NCI-H1436 (cell line): ENCODE measurements around the gene SPATA13.

Experiments used
- DNase-seq: peaks from one replicate; lab custom pipeline; 2025; lab: John Stamatoyannopoulos, UW

SPATA13 gene

DNA sequence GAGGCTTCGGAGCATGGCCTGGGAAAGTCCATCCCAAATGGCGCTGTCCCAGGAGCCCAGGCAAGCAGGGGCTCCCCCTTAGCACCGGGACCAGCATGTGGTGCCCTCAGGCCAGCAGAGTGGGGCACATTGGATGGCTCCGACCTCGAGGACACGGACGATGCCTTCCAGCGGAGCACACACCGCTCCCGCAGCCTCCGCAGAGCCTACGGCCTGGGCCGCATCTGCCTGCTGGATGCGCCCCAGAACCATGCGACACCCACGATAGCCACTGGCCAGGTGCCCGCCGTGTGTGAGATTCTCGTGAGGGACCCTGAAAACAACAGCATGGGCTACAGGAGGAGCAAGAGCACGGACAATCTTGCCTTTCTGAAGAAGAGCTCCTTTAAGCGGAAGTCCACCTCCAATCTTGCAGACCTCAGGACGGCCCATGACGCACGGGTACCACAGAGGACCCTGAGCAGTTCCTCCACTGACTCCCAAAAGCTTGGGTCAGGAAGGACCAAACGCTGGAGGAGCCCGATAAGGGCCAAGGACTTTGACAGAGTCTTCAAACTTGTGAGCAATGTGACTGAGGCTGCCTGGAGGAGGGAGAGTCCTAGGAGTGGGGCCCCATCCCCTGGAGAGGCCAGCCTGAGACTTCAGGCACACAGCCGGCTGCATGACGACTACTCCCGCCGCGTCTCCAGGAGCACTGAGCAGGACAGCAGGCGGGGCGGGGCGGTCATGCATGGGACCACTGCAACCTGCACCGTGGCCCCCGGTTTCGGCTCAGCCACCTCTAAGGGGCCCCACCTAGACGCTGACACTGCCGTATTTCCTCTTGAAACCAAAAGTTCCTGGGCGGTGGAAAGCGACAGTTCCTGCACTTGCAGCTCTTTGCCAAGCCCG lies 63.1 kb downstream of the SPATA13 start:
- no peak for DNase-seq

DNA sequence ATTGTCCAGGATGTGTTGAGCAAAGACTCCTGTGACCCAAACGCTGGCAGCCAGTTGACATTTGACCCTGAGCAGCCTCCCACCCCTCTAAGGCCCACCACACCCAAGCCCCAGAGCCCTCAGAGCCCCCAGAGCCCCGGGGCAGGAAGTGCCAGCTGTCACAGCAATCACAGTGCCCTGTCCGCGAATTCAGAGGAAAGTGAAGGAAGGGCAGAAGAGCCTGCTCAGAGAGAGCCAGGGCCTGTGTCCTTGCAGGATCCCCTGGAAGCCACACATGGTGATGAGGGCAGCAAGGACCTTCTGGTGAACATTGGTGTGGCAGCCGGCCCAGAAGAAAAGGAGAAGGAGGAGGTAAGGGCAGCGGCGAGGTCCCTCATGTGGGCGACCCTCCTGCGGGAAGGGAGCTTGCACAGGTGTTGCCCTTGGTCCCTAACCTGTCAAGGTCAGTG lies 63.7 kb downstream of the SPATA13 start:
- DNase-seq, result no peak

DNA sequence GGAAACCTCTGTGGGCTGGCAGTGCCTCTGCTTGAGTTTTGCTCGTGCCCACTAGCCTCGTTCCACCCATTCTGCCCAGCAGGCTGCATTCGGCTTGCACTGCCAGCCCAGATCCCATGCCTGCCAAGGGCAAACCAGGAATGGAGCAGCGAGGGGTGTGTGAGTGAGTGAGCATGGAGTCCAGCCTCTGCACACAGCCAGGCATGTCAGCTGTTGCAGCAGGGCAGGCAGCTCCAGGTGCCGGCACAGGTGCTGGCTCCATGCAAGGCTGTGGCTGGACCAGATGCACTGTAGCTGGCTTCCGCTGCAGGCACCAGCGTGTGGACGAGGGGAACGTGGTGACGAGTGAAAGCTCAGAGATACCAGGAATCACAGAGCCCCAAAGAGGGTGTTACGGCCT lies 64.5 kb downstream of the SPATA13 start:
- DNase-seq, result no peak

DNA sequence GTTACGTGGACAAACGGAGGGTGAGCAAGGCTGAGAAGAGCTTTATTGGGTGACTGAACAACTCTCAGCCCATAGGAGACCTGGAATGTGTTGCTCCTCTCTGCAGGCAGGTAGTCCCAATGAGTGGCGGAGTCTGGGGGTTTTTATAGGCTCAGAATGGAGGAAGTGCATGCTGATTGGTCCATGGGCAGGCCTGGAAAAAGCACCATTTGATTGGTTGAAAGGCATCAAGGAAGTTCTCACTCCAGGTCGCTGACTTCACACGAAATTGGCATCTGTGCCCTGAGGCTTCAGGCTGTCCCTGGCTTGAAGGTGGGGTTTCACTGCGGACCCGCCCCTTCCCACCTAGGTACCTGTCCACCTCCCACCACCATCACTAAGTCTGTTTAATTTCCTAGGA lies 65.4 kb downstream of the SPATA13 start:
- no peak for DNase-seq

DNA sequence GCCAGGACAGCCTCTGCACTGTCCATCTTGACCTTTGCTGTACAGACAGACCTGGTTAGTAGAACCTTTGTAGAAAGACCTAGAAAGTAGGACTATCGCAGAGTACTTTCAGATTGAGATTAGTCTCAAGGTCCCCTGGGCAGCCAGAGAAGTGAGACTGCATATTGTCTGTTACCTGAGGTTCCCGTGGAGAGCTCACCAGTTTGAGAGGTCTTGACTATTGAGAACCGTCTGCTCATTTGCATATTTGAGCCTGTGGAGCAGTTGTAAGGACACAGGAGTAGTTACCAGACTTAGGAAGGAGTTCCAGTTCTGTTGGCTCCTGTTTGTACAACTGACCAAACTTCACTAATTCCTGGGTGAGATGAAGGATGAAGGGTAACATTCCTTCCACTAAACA lies 66.2 kb downstream of the SPATA13 start:
- DNase-seq, result no peak

DNA sequence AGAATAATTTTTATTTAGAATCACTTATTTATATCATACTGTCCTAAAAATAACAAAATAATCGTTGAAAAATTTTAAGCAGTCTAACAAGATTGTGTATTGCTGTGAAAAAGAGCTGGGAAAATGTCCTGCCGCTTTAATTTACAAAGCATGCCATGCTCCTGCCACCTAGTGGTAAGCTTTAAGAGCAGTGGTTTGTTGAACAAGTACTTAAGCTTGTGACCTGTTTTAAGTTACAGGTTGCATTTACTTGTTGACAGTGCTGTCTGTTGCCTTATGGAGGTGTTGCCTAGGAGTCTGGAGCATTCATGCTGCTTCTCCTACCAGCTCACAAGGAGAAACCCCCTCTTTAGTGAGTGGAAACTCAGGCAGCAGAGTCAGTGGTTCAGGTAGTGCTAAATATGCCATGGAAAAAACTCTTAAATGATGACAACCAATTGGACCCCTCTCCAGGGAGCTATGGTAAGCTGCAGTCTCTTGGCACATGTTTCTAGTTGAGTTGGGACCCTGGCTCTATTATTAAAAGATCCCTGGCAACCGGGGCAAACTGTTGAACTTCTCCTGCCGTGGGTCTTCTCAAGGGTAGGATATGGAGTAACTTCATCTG lies 68.4 kb downstream of the SPATA13 start:
- DNase-seq, result peak; percentile 23

DNA sequence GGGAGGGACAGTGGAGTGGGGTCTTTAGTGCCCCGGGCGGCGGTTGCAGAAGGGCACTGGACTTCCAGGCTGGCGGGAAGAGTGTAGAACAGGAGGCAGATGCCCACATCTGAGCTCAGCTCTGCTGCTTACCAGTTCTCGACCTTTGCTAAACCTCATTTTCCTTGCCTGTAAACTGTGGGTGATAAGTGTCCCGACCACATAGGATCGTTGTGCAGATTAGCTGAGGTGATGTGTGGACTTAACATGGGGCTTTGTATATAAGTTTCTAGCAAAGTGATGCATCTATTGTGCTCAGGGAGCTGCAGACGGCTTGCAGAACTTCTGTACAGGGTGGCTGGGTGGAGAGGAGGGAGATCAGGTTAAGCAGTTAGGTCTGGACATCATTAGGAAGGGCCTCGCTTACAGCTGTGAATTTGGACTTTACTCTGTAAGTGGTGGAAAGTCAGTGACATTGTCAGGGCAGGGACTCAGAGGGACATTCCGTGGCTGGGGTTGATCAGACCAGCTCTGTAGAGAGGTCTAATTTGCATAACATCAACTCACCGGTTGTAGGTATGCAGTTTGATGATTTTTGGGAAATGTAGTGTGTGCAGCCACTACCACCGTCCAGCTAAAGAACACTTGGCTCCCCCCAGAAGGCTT lies 70.0 kb downstream of the SPATA13 start:
- DNase-seq, result no peak

DNA sequence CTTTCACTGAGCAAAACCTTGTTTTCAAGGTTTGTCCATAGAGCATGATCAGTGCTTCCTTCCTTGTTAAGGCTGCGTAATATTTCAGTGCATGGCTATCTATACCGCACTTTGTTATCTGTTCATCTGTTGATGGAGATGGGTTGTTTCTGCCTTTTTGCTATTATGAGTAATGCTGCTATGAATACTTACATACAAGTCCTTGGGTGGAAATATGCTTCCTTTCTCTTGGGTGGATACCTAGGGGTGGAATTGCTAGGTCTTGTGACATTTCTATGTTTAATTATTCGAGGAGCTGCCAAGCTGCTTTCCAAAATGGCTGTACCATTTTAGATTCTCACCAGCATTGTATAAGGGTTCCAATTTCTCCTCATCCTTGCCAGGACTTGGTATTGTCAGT lies 70.9 kb downstream of the SPATA13 start:
- DNase-seq, result no peak

DNA sequence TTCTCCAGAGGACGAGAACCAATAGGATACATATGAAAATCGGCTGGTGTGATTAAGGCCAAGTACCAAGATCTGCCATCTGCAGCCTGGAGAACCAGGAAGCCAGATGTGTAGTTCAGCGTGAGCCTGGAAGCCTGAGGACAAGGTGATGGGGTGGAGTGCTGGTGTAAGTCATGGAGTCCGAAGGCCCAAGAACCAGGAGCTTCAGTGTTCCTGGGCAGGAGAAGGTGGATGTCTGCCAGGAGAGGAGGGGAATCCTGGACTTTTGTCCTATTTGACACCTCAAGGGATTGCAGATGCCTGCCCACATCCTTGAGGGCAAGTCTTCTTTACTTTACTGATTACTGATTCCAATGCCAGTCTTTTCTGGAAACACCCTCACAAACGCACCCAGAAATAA lies 71.5 kb downstream of the SPATA13 start:
- no peak for DNase-seq

DNA sequence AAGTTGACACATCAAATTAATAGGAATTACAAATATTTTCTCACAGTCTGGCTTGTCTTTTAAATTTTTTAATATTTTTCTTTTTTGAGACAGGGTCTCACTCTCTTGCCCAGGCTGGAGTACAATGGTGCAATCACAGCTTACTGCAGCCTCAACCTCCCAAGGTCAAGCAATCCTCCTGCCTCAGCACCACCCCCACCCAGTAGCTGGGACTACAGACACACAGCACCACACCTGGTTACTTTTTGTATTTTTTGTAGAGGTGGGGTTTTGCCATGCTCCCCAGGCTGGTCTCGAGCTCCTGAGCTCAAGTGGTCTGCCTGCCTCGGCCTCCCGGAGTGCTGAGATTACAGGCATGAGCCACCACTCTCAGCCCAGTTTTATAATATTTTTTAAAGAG lies 72.0 kb downstream of the SPATA13 start:
- DNase-seq, result no peak

DNA sequence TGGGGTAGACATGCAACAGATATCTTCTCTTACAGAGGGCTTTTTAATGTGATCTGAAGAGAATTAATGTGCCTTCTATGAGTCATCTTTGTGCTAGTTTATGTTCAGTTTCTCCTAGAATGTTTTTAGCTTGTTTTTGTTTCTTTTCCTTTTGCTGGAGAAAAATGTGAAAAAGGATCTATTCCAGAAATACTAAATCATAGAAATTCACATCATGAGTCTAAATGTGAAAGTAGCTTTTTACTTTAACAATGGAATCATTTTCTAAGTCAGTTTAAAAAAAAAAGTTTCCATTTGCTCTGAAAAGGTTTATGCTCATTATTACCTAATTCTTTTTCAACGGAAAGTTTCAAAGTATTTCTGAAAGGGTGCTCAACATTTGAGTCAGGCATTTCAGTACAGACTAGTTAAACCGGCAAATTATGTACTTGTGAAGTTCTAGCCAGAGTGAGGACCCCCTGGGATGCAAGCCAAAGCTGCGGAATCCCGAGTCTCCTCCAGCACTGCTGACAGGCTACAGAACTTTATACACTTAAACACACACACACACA lies 72.9 kb downstream of the SPATA13 start:
- no peak for DNase-seq

DNA sequence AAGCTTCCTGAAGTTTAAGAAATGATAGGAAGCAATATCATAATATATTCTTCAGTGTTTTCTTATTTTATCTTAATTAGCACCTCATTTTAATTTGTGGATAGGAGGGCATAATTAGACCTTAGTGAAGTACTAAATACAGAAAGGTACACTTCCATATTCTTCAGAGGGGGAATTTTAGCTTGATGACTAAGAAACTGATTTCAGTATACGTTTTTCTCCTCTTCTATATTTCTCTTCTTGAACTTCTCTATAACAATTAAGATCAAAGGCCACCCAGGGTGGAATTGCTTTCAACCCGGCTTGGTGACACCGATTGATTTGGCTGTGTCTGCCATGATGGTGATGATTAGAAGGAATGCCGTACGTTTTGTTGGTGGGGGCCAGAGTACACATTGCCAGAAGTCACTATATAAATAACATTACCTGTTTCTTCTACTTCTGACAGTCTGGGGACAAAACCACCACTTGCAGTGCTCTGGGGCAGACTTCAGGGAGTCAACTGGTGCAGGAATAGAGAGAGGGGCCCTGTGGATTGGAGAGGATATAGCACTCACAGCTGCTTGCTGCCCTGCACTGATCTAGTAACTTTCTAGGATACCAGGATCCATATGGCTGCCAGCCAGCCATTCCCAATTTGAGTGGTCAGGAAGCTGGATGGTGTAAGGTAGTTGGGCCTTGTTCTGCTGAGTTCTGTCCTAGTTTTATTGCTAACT lies 73.8 kb downstream of the SPATA13 start:
- DNase-seq, result no peak

DNA sequence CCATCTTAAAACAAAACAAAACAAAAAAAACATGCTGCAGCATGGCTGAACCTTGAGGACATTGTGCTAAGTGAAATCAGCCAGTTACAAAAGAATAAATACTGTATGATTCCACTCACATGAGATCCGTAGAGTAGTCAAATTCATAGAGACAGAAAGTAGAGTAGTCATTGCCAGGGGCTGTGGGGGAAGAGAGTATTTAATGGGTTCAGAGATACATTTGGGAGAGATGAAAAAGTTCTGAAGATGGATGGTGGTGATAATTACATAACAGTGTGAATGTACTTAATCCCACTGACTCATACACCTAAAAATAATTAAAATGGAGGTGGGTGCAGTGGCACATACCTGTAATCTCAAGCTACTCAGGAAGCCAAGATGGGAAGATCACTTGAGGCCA lies 76.8 kb downstream of the SPATA13 start:
- DNase-seq, result no peak

DNA sequence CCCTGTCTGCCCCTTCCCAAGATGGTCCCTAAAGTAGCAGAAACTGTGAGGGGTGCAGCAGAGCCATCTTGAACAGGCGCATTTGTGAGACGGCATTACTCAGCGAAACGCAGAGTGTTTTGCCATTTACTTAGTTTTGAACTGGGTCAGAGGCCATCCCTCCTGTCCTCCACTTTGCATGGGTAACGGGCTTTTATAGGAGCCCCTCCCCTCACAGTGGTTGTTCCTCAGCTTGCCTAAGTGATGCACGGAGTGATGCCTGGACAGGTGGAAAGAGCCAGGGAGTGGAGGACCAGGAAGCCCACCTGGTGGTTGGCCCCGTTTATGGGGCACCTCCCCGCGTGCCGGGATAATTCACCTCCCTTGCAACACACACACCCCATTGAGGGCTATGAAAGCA lies 80.8 kb downstream of the SPATA13 start:
- no peak for DNase-seq

DNA sequence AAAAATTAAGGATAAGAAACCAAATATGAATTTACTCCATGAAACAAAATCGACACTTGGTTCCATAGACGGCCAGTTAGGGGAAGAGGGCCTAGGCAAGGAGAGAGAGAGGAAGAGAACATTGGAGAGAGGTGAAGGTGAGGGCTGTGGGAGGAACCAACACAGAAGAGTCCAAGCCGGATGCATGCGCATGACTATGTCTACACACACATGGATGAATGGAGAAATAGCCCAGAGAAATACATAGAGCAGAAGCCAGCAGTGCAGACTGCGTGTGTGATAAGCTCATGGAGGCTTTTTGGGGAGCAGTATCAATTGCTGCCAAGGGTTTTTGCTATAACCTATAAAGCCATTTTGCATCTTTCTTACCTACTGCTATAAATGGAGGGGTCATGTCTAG lies 81.6 kb downstream of the SPATA13 start:
- DNase-seq, result no peak

DNA sequence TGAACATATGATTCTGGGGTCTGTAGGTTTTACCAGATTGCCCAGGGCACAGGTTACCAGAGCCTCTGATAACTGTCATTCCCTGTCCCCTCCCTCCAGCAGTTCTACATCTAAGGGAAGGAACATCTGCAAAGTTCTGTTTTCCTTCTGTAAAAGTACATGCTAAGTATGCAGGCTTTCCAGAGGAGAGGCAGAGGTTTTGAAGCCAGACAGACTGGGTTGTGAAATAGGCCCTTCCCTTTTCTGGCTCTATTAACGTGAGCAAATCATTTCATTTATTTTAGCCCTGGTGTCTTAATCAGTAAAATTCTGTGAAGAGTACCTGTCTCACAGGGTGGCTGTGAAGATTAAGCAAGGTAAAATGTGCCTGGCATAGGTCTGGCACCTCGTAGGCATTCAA lies 82.8 kb downstream of the SPATA13 start:
- DNase-seq, result no peak

DNA sequence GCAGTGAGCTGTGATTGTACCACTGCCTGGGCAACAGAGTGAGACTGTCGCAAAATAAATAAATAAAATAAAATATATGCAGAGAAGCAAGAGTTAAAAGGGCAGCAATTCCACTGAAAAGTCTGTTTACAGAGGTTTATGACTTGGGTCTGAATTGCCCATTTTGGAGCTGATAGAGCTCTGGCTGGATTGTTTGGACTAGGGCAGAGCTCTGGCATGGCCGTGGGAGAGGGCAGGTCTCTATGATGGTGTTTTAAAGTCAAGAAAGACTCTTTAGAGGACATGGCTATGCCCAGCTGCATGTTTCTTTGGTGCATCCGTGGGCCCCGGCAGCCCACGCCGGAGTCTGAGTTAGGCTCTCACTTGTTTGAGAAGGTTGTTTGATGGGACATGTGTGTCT lies 84.3 kb downstream of the SPATA13 start:
- no peak for DNase-seq

DNA sequence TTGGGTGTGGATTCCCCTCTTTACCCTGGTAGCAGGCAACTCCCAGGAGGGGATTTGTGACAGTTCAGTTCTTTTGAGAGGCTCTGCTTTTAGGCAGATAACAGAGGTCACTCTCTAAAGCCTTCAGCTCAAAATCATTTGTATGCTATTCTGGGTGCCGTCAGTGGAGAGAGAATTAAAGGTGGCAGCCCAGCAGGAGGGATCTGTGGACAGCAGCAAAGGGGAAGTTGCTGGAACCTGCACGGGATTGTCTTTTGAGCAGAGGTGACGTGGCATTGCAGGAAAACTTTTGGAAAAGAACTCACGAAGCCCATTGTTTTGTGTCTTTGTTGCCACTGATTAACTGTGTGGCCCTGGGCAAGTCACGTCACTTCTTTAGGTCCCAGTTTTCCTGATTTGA lies 86.5 kb downstream of the SPATA13 start:
- no peak for DNase-seq

DNA sequence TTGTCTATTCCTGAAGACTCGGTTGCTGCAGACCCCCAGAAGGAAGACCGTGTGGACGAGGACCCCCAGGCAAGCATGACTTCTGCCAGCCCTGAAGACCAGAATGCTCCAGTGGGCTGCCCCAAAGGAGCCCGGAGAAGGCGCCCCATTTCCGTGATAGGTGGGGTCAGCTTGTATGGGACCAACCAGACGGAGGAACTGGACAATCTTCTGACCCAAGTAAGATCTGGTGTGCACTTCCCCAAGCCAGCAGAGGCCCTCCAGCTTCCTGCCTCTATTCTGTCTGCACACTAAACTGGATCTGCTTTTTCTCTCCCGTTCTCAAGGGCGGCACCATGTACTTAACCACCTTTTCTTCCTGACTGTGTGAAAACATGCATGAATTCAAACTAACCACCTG lies 89.1 kb downstream of the SPATA13 start:
- no peak for DNase-seq

DNA sequence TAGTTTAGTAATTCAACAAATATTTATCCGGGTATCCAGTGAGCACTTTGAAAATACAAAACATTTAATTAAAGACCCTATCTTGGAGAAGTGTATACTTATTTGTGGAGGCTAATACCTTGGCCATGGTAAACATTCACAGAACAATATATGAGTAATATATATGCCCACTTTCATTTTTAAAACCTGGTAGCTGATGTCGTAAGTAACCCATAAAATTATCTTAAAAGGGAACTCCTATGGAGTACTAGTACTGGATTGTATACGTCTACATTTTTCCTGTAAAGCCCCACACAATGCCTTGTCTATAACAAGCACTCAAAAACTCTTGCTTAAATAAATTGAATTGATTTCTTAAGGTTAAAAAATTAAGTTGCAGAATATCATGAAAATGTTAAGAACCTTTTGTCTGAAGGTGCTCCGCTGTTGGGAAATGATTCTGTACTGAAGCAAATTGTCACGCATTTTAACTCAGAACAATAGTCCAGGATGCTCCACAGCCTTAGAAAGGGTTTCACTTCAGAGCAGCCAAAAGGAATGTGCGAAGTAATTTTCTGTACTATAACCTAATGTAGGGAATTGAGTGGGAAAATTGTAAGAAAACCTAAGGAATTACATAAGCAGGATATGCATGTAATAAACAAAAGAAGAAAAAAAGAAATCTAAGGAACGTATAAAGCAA lies 90.0 kb downstream of the SPATA13 start:
- DNase-seq, result no peak

DNA sequence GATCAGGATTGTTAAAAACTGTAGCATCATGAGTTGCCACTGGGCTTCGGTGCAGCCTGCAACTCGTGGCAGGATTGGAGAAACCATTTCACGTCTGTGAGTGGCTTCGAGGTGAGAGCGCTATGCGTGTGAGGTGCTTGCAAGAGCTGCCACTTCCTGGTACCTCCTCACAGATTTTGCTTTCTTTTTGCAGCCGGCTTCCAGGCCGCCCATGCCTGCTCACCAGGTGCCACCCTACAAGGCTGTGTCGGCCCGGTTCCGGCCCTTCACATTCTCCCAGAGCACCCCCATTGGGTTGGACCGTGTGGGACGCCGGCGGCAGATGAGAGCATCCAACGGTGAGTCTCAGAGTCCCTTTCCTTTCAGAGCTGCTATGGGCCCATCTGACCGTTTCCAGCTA lies 91.0 kb downstream of the SPATA13 start:
- DNase-seq, result no peak

DNA sequence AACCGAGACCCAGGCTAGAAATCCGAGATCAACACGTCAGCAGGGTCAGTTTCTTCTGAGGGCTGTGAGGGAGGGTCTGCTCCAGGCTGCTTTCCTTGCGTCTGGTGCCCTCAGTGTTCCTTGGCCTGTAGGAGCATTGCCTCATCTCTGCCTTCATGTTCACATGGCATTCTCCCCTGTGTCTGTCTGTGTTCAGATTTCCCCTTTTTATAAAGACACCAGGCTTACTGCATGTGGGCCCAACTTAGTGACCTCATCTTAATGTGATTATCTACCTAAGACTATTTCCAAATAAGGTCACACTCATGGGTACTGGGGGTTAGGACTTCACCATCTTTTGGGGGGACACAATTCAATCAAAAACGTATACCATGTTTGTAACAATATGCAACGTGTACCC lies 91.6 kb downstream of the SPATA13 start:
- DNase-seq, result no peak
